Stimulated activated CD4-positive, alpha-beta T cell treated with anti-CD3 and anti-CD28 coated beads, Interleukin-15, amount 100 ng/mL, for 48 hours (primary cell): ENCODE measurements around the gene SMURF1.
A peak's percentile ranks its signal among the peaks of the same experiment; 100 is the strongest.
"Not testable (repeated sequence)": the region's sequence is repeated elsewhere in the genome, so short reads cannot be mapped to it uniquely, and the experiment has no call there.

Source experiments
- DNase-seq, 2 donors: peaks; one replicate each; pipeline ENCODE4 v3.0.0-alpha.2; 2020; ENCODE audit warnings: low read depth in 2 of 2

SMURF1 gene

GRCh38 chr7:99143853-99144672 is at the start of gene SMURF1:
Gene SMURF1, minus strand, starts transcription at chr7:99144108. Its CDS starts 328 bp downstream, at chr7:99143780.
- DNase-seq: peak; percentile 24 to 52

GRCh38 chr7:99191869-99192596 is 48.1 kb upstream of the SMURF1 start:
- DNase-seq: no peak

- DNase-seq: no peak
These were observed 46.6 kb upstream of the SMURF1 start for GRCh38 chr7:99190359-99191009.

GRCh38 chr7:99189222-99189621 is 45.3 kb upstream of the SMURF1 start:
- no peak for DNase-seq

GRCh38 chr7:99188221-99188620 is 44.3 kb upstream of the SMURF1 start:
- DNase-seq: no peak

- no peak for DNase-seq
These were observed 40.8 kb upstream of the SMURF1 start for GRCh38 chr7:99184532-99185218.

GRCh38 chr7:99180067-99180650 is 36.3 kb upstream of the SMURF1 start:
- DNase-seq: no peak

GRCh38 chr7:99177165-99177564 is 33.3 kb upstream of the SMURF1 start:
- no peak for DNase-seq

- no peak for DNase-seq
These were observed 29.9 kb upstream of the SMURF1 start for GRCh38 chr7:99173787-99174186.

GRCh38 chr7:99171731-99172130 is 27.8 kb upstream of the SMURF1 start:
- no peak for DNase-seq

GRCh38 chr7:99170730-99171074 is 26.8 kb upstream of the SMURF1 start:
- no peak for DNase-seq

- no peak for DNase-seq
These were observed 26.3 kb upstream of the SMURF1 start for GRCh38 chr7:99170065-99170729.

GRCh38 chr7:99167072-99167471 is 23.2 kb upstream of the SMURF1 start:
- no peak for DNase-seq

- DNase-seq: no peak
These were observed 21.9 kb upstream of the SMURF1 start for GRCh38 chr7:99165816-99166215.

GRCh38 chr7:99163669-99164068 is 19.8 kb upstream of the SMURF1 start:
- not testable (repeated sequence) for DNase-seq

GRCh38 chr7:99156649-99157048 is 12.7 kb upstream of the SMURF1 start:
- no peak for DNase-seq

- DNase-seq: no peak
These were observed 11.3 kb upstream of the SMURF1 start for GRCh38 chr7:99155211-99155610.

- DNase-seq: no peak
These were observed 3.1 kb upstream of the SMURF1 start for GRCh38 chr7:99146979-99147378.

- DNase-seq: no peak
These were observed 421 bp downstream of the SMURF1 start for GRCh38 chr7:99143521-99143852.

GRCh38 chr7:99142727-99143520 is 984 bp downstream of the SMURF1 start:
- DNase-seq: peak; percentile 87 to 92
